Measurements from ENCODE around the gene KCNIP1.
"Not testable (repeated sequence)": the region's sequence is repeated elsewhere in the genome, so short reads cannot be mapped to it uniquely, and the experiment has no call there.

KCNIP1 gene

GRCh38 chr5:170732685-170733084 lies 228.9 kb downstream of the KCNIP1 start:
- no peak for DNase-seq

GRCh38 chr5:170736966-170737365 lies 233.1 kb downstream of the KCNIP1 start:
- no peak for DNase-seq

- DNase-seq: no peak
These were observed 233.8 kb downstream of the KCNIP1 start for GRCh38 chr5:170737591-170737990.

DNA sequence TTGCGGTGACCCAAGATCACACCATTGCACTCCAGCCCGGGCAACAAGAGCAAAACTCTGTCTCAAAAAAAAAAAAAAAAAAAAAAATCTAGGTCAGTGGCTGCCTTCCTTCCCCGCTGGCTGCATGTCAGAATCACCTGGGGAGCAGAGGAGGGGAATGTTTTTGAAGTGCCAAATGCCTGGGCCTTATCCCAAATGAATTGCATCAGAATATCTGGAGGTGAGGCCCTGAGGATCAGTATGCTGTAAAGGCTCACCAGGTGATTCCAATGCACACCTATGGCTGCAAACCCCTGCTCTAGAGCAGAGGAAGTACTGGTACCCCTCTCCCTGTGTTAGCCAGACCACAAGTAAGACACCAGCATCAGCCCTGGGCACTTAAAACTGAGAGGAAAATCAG lies 235.0 kb downstream of the KCNIP1 start:
- DNase-seq: no peak

DNA sequence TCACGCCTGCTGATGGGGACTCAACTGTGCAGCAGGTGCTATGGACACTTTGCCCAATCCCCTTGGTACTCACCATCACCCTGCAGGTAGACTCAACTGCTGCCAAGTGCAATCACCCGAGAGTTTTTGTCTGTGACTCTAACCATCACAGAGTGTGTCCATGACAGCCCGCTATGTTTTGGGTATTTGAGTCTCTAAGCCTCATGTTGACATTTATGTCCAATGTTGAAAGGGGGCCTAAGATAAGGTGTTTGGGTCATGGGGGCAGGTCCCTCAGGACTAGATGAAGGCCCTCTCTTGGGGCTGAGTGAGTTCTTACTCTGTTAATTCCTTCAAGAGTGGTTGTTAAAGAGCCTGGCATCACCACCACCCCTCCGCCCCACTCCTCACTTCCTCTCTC lies 235.6 kb downstream of the KCNIP1 start:
- no peak for DNase-seq

GRCh38 chr5:170740551-170741205 lies 236.9 kb downstream of the KCNIP1 start:
- DNase-seq: no peak

GRCh38 chr5:170741801-170742200 lies 238.0 kb downstream of the KCNIP1 start:
- DNase-seq: no peak

DNA sequence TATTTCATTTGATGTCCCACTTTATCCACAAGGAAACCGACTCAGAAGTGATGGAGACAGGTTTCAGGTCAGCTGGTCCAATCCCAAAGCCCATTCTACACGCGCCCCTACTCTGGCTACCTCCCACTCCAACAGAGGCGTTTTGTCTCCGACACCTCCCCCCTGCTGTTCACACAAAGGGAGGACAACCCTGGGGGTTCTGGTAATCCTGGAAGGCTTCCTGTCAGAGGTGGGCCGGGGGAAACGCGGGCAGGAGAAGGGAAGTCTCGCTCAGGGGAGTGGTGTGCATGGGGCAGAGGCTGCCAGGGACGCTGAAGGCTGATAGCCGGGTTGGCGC lies 240.0 kb downstream of the KCNIP1 start:
- no peak for DNase-seq

GRCh38 chr5:170745481-170746071 lies 241.8 kb downstream of the KCNIP1 start:
- no peak for DNase-seq

DNA sequence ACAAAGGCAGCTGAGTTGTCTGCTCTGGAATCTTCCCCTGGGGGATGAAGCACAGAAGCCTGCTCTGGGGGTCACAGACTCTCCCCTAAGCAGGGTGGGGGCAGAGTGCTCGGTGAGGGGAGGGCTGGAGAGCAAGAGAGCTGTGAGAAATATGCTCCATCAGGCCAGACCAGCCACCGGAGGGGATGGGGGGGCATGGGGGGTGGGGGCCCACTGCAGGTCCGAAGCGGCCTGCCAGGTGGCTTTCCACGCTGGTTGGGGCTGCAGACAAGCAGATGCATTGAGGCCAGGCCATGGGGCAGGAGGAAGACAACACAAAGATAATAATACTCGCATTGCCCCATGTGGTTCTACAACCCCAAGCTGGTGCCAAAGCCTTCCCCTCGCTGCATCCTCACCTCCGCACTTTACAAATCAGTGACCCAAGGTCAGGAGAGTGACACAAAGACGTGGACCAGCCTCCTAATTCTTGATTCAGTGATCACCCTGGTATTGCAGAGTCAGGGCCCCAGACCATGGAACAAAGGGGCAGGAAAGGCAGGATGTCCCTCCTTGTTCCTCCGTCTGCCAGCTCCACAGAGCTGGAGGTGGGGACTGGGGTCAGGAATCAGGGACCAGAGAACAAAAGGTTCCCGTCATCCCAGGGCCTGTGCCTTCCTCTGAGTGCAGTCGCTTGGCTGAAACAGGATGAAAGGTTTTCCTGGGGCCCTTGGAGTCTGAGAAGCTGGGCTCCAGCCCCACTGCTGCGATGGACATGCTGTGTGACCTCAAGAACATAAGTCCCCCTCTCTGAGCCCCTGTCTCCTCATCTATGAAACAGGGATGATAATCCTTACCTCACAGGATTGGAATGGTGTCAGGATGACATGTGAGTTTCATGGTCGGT lies 242.5 kb downstream of the KCNIP1 start:
- DNase-seq: no peak

DNA sequence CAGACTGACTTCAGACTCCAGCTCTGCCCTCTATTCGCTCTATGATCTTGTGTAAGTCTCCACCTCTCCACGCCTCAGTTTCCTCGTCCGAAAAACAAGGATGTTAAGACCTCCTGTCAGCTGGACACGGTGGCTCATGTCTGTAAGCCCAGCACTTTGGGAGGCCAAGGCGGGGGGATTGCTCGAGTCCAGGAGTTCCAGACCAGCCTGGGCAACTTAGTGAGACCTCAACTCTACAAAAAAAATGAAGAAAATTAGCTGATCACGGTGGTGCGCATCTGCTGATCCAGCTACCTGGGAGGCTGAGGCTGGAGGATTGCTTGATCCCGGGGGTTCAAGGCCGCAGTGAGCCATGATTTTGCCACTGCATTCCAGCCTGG lies 243.1 kb downstream of the KCNIP1 start:
- DNase-seq: no peak

DNA sequence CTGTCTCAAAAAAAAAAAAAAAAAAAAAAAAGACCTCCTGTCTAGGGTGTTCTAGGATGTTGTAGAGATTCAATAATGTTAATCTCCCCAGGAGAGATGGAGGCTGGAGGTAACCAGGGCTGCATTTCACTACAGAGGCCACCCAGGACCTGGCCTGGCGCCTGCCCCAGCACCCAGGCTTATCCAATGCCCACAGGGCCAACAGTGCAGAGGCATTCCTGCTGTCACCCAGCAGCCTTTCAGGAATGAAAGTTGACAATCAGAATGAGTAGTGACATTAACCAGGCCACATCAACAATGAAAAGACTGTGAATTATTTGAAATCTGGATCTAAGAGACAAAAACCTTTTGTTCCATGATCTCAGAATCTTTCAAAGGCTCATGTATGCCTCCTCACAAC lies 243.5 kb downstream of the KCNIP1 start:
- DNase-seq: no peak

- DNase-seq: no peak
These were observed 244.0 kb downstream of the KCNIP1 start for GRCh38 chr5:170747851-170748250.

DNA sequence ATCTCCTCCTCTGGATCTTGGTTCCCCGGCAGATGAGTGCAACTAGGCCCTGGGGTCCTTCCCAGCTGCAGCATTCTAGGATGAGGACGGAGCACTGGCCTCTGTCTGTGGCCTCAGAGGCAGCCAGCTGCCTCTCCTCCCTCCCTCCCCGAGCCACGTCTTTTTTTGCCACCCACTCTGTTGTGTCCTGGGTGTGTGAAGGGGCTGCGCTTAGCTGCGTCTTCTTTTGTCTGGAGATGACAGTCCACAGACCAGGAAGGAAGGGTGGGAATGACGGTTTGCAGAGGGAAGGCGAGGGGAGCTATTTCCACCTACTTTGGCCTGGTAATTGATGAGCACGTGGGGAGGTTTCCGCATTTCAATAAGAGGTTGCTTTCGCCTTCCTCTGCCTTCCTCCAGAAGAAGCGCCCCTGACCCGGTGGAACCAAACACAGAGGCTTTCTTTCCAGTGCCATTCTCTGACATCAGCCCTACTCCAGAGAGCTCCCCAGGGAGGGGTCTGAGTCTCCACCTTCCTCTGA lies 245.2 kb downstream of the KCNIP1 start:
- DNase-seq: no peak

DNA sequence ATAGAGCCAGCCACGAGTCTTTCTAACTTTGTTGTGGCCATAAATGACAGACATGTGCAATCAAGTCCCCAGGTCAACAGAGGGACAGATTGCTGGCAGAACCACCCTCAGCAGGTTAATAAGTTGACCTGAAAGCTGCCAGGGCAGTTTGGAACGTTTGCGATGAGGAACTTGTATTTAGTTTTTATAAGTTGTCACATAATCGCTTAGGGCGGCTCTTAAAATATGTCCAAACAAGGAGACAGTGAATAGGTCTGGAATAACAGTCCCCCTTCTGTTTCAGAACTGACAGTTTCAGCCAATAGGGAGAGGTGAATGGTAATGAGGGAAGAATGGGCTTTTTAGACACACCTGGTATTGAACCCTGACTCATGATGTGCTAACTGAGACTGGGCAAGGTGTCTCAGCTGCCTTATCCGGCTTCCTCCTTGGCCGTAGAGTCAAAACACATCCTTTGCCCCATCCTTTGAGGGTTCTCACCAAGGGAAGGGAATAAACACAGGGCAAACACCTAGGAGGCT lies 246.2 kb downstream of the KCNIP1 start:
- no peak for DNase-seq

GRCh38 chr5:170750791-170751190 lies 247.0 kb downstream of the KCNIP1 start:
- DNase-seq: no peak

DNA sequence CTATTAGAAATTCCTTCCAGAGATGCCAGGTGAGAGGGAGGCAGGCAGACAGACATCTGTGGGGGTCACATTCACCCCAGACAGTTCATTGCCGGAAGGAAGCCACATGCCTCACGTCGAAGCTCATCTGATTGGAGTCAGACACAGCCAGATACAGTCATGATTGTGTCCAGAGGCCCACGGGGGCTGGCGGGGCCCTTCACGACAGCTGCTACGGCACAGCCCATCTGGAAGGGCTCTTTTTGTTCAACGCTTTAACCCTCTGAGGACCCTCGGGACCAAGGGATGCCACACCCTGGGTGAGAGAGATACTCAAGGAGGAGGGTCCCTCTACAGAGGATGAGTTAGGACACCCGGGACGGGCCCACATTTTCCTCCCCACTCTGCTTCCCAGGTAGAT lies 247.8 kb downstream of the KCNIP1 start:
- DNase-seq: no peak

DNA sequence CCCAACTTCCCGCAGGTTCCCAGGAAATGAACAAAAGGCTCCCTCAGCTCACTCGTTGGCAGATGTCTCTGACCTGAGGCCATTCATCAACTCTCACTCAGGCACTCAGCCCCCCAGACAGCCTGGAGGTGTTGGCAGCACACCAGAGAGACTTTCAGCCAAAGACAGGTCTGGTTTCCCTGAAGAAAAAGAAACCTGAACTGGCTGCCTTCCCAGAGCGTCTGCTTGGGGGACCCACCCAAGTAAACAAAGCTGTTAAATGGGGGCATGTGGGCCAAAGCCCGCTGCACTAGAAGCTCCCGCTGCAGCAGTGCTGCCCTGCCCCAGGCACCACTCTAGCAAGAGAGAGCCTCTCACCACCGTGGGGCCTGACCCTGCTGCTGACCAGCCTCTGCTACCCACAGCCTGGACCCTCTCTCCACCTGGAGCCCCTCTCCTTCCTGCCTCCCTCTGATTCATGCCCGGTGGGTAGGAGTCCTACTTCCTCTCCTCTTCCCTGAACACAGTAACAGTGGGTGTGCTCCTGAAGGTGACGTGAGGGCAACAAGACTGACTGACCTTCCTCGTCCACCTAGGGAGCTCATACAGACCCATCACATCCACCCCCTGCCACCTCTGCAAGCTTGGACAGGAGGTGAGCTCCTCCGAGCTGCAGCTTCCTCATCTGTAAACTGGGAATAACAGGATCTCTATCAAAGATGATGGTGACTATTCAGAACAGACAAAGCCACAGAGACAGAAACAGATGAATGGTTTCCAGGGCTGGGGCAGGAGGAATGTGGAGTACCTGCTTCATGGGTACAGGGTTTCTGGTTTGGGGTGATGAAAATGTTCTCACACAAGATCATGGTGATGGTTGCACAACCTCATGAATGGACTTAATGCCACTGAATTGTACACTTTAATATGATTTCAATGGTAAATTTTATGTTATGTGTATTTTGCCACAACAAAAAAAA lies 248.7 kb downstream of the KCNIP1 start:
- DNase-seq: no peak

DNA sequence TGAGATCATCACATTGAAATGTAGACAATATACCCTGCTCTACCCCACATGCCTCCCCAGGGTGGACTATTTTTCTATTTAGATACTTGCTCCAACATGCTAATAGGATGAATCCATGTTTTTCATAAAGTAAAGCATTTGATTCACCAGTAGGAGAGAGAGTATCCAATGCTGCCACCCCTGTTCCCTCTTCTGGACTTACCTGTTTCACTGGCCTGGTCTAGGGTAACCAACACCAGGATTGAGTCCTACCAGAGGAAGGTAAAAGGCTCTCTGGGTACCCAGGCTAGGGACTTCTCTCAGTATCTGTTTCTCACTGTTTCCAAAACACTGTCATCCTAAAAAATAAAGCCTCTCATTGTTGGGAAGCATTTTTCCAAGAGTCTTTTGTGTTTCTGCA lies 249.5 kb downstream of the KCNIP1 start:
- DNase-seq: no peak

- DNase-seq: not testable (repeated sequence)
These were observed 250.7 kb downstream of the KCNIP1 start for GRCh38 chr5:170754508-170754907.

DNA sequence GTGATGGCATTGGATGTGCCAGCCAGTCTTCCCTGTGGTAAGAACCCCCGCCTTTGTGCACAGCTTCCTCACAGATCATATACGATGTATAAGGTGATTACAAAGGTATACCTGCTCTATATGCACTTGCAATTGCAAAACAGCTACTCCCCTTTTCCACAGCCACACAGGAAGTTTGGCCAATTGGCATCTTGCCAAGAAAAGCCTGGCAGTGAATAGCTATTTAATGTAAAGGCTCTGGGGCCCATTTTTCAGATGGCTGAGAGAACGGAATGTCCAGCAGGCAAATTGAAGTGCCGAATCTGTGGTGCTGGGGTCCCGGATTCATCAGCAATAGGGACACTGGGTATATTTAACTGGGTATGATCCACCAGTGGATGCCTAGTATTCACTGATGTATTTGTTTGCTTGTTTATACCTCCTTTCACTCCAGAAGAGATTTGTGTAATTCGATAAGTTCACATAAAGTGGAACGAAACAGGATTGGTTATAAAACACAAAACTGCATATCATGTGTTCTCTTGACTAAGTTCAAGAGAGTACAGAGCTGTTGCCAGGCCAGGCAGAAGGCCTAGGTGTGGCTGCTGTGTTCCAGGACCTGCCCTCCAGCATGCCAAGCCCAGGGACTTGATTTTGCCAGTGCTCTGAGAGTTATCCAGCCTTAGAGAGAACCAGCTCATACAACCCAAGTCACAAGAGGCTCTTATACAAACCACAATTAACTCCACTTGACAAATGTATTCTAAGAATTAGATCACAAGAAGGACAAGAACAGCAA lies 252.0 kb downstream of the KCNIP1 start:
- DNase-seq: no peak

DNA sequence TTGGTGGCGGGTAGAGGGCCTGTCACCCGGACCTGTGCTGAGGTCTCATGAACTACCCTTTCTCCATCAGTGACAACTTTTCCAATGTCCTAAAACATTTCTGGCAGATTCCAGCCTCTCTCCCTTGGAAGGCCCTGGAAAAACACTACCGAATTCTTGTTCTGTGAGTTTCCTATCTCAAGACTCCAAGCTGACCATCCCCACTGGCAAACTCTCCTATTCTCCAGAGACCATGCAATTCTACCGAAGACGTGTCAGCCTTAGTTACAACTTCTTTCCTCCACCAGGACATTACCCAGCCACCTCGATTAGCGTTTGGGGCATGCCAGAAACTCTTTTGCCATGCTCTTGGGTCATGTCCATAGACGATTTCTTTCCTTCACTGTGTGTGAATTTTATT lies 252.9 kb downstream of the KCNIP1 start:
- DNase-seq: no peak
